CD4-positive, alpha-beta T cell treated with Interleukin-10 for 1 hour (primary cell): ENCODE results near the gene SPINK1.
"Not testable (repeated sequence)": the region's sequence is repeated elsewhere in the genome, so short reads cannot be mapped to it uniquely, and the experiment has no call there.

Experiments used
- DNase-seq: peaks from one replicate; pipeline ENCODE4 v3.0.0-alpha.2; 2020

The SPINK1 gene

DNA sequence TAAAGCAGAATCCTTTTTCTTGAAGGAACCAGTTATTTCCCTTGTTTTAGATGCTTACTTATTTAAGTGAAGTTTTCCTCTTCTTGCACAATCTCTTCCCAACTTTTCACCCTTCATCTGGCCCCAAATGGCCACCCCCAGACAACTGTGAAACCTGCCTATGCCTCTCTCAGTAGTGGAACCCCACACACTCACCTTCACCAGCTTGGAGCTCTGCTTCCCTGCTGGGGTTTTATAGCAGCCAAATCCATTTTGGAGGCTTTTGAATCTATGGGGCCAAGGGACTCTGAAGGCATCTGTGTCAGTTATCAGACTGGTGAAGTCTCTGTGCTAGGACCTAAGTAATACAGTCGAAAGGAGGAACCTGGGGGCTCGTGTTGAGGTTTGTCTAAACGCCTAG, 22.9 kb upstream of the SPINK1 start:
- no peak for DNase-seq

- DNase-seq = no peak
These were observed 22.0 kb upstream of the SPINK1 start for GRCh38 chr5:147853372-147853987.

GRCh38 chr5:147852365-147852764, 20.9 kb upstream of the SPINK1 start:
- DNase-seq = no peak

DNA sequence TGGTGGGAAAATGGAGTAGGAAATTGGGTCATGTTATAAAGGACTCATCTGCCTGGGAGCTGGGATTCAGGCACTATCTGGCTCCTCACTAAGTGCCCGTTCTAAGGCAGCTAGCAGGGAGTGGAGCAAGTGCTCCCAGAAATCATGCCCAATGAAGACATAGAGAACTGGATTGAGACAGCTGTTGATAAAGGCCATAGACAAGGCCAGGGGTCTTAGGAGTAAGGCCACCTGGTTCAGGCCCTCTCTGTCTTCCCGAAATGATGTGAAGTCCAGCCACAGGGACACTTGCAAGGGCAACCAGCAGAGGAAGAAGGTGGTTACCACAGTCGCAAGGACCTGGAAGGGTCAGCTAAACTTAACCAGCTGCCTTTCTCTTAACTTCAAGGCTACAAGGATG, 20.1 kb upstream of the SPINK1 start:
- no peak for DNase-seq

DNA sequence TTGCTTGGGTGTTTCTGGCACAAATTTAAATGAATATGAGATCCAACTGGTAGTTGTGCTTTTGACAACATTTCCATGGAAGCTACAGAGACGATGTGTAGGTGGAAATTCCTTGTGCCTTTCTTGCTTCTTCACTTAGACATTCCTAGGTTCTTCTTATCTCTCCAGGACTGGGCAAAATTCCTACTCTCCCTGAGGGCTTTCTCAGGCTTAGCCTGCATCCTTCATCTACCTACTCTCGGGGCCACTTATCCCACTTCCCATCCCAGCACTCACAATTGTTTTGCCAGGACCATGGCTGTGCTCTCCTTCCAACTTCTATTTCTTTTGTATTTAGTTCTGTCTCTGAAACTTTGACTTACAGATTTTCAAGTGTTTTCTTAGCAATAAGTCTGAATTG, 17.8 kb upstream of the SPINK1 start:
- no peak for DNase-seq

DNA sequence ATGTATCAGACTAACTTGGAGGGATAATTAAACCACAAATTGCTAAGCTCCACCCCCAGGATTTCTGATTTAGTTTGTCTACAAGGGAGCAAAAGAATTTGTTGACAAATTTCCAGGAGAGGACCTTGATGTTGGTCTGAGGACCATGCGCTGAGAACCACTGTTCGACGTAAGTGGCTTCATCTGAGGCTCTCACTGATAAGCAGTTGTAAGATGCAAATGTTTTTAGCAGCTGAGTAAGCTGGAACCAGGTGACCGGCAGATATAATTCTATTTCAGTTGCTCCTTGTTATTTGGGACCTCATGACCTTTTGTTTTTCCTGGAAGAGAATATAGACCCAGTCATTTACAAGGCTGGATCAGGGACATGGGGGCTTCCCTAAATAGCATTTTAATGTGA, 14.1 kb upstream of the SPINK1 start:
- no peak for DNase-seq

- no peak for DNase-seq
These were observed 13.4 kb upstream of the SPINK1 start for GRCh38 chr5:147844846-147845245.

GRCh38 chr5:147842869-147843268, 11.4 kb upstream of the SPINK1 start:
- DNase-seq = no peak

DNA sequence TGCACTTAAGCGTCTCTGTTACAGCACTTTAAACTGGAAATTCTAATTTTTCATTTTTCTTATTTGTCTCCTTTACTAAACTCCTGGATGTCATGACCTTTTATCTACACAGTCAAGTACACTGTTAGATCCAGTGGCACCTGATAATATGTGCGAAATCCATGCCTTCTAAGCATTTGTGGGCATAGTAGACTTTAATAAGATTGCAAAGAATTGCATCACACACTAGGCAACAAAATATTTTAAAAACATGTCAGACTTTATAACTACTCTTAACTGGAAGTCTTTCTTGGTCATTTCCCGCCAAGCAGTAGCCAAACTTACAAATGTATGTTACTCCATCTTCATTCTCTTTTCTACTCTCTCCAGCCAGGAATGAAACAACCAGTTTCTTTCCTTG, 5.0 kb upstream of the SPINK1 start:
- no peak for DNase-seq

GRCh38 chr5:147835386-147835798, 3.9 kb upstream of the SPINK1 start:
- no peak for DNase-seq

DNA sequence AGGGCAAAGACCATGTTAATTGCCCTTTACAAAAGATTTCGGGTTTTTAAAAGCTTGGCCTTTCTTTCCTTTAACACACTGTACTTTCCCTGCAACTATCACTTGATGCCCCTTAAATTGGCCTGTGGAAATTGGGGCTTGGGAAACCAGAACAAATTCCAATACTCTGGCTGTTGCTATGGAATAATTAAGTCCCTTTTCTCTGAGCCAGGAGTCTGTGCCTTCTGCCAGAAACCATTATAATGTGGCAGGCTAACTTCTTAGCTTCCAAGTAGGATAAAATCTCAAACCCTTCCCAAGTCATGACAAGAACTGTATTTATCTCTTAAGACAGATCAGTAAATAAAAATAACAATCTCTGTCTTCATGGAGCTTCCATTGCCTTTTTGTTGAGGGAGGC, 1.1 kb upstream of the SPINK1 start:
- DNase-seq = no peak

DNA sequence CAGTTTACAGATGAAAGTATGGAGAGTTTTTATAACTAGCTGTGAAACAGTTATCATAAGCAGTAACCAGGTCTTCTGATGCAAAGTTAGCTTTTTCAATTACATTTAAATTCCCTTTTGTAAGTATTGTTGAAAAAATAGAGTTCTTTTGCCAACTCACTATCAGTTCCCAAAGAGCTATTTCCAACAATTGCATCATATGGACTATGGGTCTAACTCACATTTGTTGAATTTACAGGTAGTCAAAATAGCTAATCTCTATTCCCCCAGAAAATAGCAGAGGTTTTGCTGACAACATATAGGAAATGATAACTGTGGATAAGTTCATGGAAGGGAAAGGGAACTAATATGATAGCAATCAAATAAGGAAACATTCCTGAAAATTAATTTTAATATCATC, 1.4 kb downstream of the SPINK1 start:
- DNase-seq = no peak

GRCh38 chr5:147827017-147827416, 4.5 kb downstream of the SPINK1 start:
- not testable (repeated sequence) for DNase-seq

DNA sequence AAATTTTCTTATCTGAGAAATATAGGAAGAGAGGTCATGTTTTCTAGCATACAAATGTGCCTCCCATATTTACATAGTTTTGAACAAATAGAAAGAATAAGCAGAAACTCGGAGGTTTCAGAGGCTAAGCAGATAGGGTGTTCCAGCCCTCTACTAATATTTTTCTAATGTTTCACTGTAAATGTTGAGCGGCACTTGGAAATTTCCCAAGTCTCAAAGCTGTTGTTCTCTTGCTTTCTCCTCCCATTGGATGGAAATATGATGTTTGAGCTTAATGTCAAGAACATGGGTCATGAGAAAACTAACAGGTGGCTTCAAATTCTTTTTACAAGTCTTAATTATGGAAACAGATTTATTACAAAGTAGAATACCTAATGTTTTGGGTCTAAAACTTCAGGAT, 5.1 kb downstream of the SPINK1 start:
- DNase-seq = no peak

DNA sequence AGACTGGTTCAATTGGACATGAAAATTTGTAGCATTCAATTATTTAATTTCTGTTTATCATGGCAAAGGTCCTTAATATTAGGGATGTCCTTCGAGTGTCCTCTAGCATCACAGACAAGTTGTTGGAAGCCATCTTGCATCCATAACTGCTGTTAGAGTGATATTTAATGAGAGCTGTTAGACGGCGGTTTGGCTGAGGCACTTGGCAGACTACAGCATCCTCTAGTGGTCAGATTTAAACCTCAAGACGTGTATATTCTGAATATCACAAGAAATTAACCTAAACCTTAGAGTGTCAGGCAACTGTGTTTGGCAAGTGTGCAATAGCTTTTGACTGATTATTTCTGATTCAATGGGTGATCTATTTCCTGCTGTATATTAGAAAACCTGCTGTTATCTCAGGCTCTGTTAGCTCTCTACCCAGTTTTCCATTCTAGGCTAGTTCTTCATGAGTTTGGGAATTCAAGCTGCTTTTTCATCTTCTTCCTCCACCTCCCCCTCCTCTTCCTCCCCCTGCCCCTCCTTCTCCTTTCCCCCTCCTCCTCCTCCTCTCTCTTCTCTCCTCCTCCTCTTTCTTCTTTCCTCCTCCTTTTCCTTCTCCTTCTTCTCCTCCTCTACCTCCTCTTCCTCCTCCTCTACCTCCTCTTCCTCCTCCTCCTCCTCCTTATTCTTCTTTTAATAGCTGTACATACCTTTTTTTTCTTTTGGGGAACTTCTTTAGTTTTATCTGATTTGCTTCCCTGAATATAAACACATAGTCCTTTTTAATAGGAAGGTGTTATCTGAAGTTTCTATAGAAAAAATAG, 8.6 kb downstream of the SPINK1 start:
- peak; percentile 63 for DNase-seq

DNA sequence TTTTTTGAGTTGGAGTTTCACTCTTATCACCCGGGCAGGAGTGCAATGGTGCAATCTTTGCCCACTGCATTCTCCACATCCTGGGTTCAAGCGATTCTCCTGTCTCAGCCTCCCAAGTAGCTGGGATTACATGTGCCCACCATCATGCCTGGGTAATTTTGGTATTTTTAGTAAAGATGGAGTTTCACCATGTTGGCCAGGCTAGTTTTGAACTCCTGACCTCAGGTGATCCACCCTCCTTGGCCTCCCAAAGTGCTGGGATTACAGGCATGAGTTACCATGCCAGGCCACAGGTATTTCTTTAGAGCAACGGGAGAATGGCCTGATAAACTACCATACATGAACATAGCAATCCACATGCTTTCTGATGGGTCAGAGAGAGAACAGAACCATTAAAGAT, 9.2 kb downstream of the SPINK1 start:
- DNase-seq = not testable (repeated sequence)

- no peak for DNase-seq
These were observed 9.7 kb downstream of the SPINK1 start for GRCh38 chr5:147821766-147822165.

- no peak for DNase-seq
These were observed 12.2 kb downstream of the SPINK1 start for GRCh38 chr5:147819261-147819770.

DNA sequence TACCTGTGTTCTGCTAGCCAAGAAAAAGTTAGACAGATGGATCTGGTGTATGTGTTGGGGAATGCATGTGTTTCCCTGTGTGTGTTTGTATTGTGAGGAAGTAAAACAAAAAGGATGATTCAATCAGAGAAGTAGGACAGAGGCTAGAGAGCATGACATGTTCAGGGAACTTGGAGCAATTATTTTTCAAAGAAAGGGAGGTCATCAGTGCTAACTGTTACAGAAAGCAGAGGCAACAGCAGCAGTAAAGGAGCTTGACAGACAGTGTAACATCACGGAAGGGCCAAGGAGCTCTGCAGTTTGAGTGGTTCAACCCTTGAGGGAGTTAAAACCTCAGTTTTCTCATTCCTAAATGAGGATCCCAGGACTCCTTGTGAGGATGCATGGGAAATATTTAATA, 13.2 kb downstream of the SPINK1 start:
- DNase-seq = no peak

DNA sequence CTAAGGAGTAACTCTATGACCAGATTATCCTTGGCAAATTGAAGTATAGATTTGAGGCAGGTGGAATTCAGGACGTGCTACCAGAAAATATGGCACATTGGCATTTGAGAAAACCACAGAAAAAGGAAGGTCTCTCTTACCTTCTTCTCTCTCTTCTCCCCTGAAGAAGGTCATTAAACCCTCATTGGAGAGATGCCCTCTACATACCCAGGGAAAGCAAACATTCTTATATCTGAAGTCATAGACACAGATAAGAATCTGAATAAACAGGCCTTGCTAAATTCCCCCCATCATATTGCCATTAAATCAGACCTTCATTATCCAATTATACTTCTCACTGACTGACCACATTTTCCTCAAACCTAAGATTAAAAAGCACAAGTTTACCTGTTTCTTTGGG, 17.8 kb downstream of the SPINK1 start:
- no peak for DNase-seq

GRCh38 chr5:147809830-147810666, 21.4 kb downstream of the SPINK1 start:
- no peak for DNase-seq

- DNase-seq = peak; percentile 47
These were observed 26.4 kb downstream of the SPINK1 start for GRCh38 chr5:147805030-147805454.

- DNase-seq = no peak
These were observed 27.1 kb downstream of the SPINK1 start for GRCh38 chr5:147804334-147804733.

DNA sequence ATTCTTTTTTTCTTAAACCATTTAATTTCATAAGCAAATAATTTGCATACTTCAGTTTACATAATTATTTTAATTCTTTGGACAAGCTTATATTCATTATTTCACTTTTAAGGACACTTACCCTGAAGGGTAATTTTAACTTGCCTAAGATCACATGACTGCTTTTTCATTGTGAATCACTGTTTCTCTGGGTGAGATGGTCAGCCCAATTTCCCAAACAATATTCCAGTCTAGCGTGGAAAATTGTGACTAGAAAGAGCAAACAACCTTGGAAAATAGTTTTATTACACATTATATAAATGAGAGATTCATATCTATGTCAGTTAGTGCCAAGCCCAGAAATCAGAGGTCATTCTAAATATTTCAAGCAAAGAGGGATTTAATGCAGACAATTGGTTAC, 27.5 kb downstream of the SPINK1 start:
- DNase-seq = no peak
